Gastrocnemius medialis (tissue), 4 donors: Measurements from ENCODE around the gene MCF2L. TPM values are rescaled to one million over a fixed set of nuclear protein-coding genes. Genes with fewer than 3 reads are reported as not detected.

ENCODE experiments used
- ATAC-seq, 2 donors: fragments of 150-250 bp; one replicate each; pipeline ENCODE4 v1.9.1; 2016
- DNase-seq, 2 donors: peaks; one replicate each; pipeline ENCODE4 v3.0.0-alpha.2; 2019
- H3K27ac ChIP-seq, 4 donors: fragments of 200-600 bp; sonication (generic); 1 replicate in 1 of 4; 2 replicates in 3 of 4; pipeline ENCODE4 v1.5.1; 2016 to 2018; ENCODE audit warnings: mild to moderate bottlenecking in 2 of 4, moderate library complexity in 1 of 4
- H3K27me3 ChIP-seq, 3 donors: fragments of 200-600 bp; sonication (generic) in 2 of 3; 1 replicate in 1 of 3; 2 replicates in 2 of 3; pipeline versions ENCODE4 v1.5.1 to v1.6.0; 2016 to 2019; ENCODE audit warnings: mild to moderate bottlenecking in 1 of 3, moderate library complexity in 1 of 3
- H3K36me3 ChIP-seq, 2 donors: fragments of 200-600 bp; sonication (generic) in 1 of 2; one replicate each; pipeline ENCODE4 v1.5.1; 2017 to 2018
- H3K4me1 ChIP-seq, 2 donors: fragments of 200-600 bp; sonication (generic) in 1 of 2; one replicate each; pipeline ENCODE4 v1.5.1; 2016 to 2017; ENCODE audit warnings: mild to moderate bottlenecking in 2 of 2
- H3K4me3 ChIP-seq, 4 donors: fragments of 200-600 bp; sonication (generic) in 3 of 4; 1 replicate in 1 of 4; 2 replicates in 3 of 4; pipeline ENCODE4 v1.5.1; 2016 to 2019; ENCODE audit warnings: mild to moderate bottlenecking in 2 of 4
- H3K9me3 ChIP-seq, 3 donors: fragments of 200-600 bp; sonication (generic) in 2 of 3; 1 replicate in 1 of 3; 2 replicates in 2 of 3; pipeline ENCODE4 v1.5.1; 2016 to 2019
- POLR2A ChIP-seq, 2 donors: fragments of 450-650 bp; IDR thresholded peaks; one replicate each; pipeline ENCODE4 v1.6.1; 2017; ENCODE audit warnings: antibody characterized with exemption in 2 of 2, mild to moderate bottlenecking in 2 of 2, moderate library complexity in 2 of 2
- in situ Hi-C, 4 donors: fragments of 200-750 bp; cut with MboI; loops; one replicate each; pipeline versions ENCODE4 v1.15.0 to v1.8.0; 2017; ENCODE audit warnings: low sequenced_read_pairs in 4 of 4
- intact Hi-C: fragments of 100-400 bp; cut with DNase I; formaldehyde crosslinking; loops from one replicate; pipeline ENCODE4 v1.15.1; 2023; ENCODE audit warnings: low total_unique reads
- total RNA-seq, 4 donors: library from RNA; depleted of rRNA; stranded (reverse); fragments of >200 nt; gene quantifications; one replicate each; pipeline versions ENCODE4 v1.1.0 to v1.2.3, GENCODE V29; 2016
- TF ChIP-seq, protein P1 (sequence below), 5 experiments: fragments of 450-650 bp in 3 of 5; fragments of 200-600 bp in 2 of 5; sonication (generic) in 2 of 5; IDR thresholded peaks in 4 of 5; conservative IDR thresholded peaks in 1 of 5; 1 replicate in 4 of 5; 2 replicates in 1 of 5; pipeline ENCODE4 v1.5.1; 2016 to 2019; ENCODE audit warnings: antibody characterized with exemption in 5 of 5, mild to moderate bottlenecking in 3 of 5, moderate library complexity in 3 of 5

Gene MCF2L
- total RNA-seq, 4 donors from 2014 or later: 16.1 to 21.2 (median 19.4) TPM

DNA sequence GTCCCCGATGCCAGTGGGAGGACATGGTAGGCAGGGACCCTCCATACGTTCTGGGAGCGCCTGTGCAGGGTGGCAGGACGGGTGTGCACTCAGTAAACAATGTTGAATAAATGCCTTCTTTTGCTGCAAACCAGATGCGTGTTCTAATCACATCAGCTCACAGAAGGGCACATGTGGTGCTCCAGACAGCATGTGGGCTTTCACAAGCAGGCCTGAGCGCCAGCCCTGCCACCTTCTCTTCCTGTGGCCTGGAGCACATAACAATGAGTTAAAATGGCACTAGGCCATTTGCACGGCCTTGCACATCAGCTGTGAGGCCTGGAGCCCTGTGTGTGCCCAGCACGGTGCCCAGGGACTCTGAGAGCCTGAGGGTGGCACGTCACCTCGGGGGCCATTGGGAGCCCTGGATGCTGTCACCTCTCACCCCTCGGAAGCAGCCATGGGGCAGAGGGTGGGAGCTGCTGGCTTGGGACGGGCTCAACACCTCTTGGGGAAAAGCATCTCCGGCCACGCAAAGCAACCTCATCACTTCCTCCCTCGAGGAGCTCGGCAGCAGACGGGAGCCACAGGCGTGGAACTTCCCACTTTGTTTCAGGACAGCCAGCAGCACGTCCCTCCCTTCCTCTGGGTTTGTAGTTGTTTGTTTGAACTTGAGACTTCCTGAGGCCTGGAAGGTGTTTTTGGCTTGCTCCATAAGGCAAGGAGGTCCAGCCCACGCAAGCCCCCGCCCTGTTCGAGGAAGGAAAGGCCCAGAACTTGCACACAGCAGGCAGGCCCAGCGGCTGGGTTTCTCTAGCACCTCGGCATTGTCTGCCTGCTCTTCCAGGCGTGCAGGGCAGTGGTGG is 9.8 kb downstream of the MCF2L start:
- DNase-seq: peak in 1 of 2 donors; percentile 19
- peak overlapping the region; percentile 59 to 78 (median 76) for H3K27ac ChIP-seq
- peaks cover 0 to 23% (median 0%) of the 10 kb centered on the region in 3 donors for H3K27me3 ChIP-seq
- H3K36me3 ChIP-seq: no peaks in the 10 kb centered on the region
- no peaks in the 10 kb centered on the region for H3K9me3 ChIP-seq
- TF ChIP-seq, protein P1, sequence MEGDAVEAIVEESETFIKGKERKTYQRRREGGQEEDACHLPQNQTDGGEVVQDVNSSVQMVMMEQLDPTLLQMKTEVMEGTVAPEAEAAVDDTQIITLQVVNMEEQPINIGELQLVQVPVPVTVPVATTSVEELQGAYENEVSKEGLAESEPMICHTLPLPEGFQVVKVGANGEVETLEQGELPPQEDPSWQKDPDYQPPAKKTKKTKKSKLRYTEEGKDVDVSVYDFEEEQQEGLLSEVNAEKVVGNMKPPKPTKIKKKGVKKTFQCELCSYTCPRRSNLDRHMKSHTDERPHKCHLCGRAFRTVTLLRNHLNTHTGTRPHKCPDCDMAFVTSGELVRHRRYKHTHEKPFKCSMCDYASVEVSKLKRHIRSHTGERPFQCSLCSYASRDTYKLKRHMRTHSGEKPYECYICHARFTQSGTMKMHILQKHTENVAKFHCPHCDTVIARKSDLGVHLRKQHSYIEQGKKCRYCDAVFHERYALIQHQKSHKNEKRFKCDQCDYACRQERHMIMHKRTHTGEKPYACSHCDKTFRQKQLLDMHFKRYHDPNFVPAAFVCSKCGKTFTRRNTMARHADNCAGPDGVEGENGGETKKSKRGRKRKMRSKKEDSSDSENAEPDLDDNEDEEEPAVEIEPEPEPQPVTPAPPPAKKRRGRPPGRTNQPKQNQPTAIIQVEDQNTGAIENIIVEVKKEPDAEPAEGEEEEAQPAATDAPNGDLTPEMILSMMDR (IDR thresholded peaks at IDR 0.05 in 4 of 5, conservative IDR thresholded peaks at IDR 0.05 in 1 of 5): no peak
- TF ChIP-seq POLR2A (IDR thresholded peaks at IDR 0.05): peak; percentile 36 to 57
- H3K4me1 ChIP-seq: no peaks in the 10 kb centered on the region
- intact Hi-C loops (no loop called here), in situ Hi-C loops (no loop called here)
- ATAC-seq: peak; percentile 54 to 76
- peak overlapping the region; percentile 31 to 59 (median 43) for H3K4me3 ChIP-seq

DNA sequence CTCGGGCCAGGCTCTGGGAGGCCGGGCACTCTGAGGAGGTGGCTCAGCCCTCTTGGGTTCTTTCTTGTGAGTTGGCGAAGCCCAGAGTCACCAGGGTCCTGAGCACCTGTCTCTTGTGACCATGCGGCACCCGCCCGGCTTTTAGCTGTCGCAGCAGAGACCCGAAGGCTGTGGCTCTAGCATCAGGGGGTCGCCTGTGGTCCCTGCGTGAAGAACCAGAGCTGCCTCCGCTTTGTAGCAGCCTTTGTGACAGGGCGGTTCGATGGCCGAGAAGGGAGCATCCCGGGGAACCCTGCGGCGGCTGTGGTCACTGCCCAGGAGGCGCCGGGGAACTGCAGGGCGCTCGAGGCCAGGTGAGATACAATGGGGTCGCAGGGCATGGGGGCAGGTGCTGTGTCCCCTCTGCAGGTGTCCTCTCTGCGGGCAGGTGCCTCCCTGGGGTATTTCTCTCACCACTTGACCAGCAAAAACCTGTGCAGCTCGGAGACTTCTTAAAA is 10.4 kb downstream of the MCF2L start:
- Histone ChIP-seq H3K27me3 (peaks cover 0 to 17% (median 0%) of the 10 kb centered on the region in 3 donors), H3K36me3 (no peaks in the 10 kb centered on the region), H3K27ac (peak overlapping the region; percentile 59 to 78 (median 76)), H3K4me1 (no peaks in the 10 kb centered on the region), H3K4me3 (peak overlapping the region; percentile 31 to 59 (median 43)), H3K9me3 (no peaks in the 10 kb centered on the region)
- TF ChIP-seq, protein P1 (IDR thresholded peaks at IDR 0.05 in 4 of 5, conservative IDR thresholded peaks at IDR 0.05 in 1 of 5): no peak
- TF ChIP-seq POLR2A (IDR thresholded peaks at IDR 0.05): no peak
- intact Hi-C loops (no loop called here), in situ Hi-C loops (no loop called here)
- no peak for ATAC-seq
- no peak for DNase-seq

DNA sequence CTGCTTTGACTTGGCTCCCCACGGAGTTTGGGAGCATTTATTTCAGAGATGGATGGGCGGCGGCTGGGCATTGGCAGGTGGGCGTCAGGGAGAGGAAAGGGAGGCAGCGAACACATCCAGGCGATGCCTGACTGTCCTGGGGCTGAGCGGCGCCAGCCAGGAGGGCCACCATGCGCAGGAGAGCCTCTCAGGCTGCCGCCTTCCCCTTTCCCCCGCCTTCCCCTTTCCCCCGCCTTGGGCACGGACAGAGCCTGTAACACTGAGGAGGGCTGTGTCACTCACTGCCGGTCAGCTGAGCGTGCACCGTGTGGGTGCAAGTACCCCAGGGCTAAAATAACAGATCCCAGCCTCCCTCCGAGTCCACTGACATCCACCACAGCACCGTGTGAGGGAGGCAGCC is 11.4 kb downstream of the MCF2L start:
- Histone ChIP-seq H3K27ac (peak overlapping the region; percentile 59 to 78 (median 76)), H3K36me3 (no peaks in the 10 kb centered on the region), H3K4me3 (peak overlapping the region; percentile 31 to 59 (median 43)), H3K9me3 (no peaks in the 10 kb centered on the region), H3K27me3 (peaks cover 0 to 11% (median 0%) of the 10 kb centered on the region in 3 donors), H3K4me1 (no peaks in the 10 kb centered on the region)
- no peak for TF ChIP-seq POLR2A (IDR thresholded peaks at IDR 0.05)
- TF ChIP-seq, protein P1 (IDR thresholded peaks at IDR 0.05 in 4 of 5, conservative IDR thresholded peaks at IDR 0.05 in 1 of 5): no peak
- no peak for DNase-seq
- ATAC-seq: no peak
- in situ Hi-C loops: no loop called here
- intact Hi-C loops: no loop called here

DNA sequence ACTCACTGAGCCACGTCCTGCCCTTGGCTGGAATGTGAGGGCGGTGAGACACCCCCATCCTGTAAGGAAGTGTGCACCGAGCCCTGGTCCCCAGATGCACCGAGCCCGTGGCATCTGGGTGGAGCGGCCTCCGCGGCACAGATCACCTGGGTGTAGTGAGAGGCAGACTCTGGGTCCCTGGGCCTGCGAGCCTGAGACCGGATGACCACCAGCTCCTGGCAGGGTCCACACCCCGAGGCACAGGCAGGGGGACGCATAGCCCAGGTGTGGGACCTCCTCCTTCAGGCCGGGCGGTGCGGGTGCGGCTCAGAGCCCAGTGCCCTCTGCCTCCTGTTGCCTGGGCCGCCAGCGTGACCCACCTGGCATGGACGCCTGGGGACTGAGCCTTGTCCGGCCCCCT is 12.4 kb downstream of the MCF2L start:
- Histone ChIP-seq H3K27ac (peak overlapping the region in 3 of 4 donors; percentile 75 to 78 (median 77)), H3K27me3 (peaks cover 0 to 7% (median 0%) of the 10 kb centered on the region in 3 donors), H3K4me1 (no peaks in the 10 kb centered on the region), H3K36me3 (no peaks in the 10 kb centered on the region), H3K9me3 (no peaks in the 10 kb centered on the region), H3K4me3 (peak overlapping the region; percentile 31 to 59 (median 43))
- no peak for ATAC-seq
- in situ Hi-C loops: no loop called here
- DNase-seq: no peak
- intact Hi-C loops: no loop called here
- TF ChIP-seq, protein P1 (IDR thresholded peaks at IDR 0.05 in 4 of 5, conservative IDR thresholded peaks at IDR 0.05 in 1 of 5): no peak
- no peak for TF ChIP-seq POLR2A (IDR thresholded peaks at IDR 0.05)
